HepG2 (cell line): Measurements from ENCODE around the gene ADORA2B. TPM values are rescaled to one million over a fixed set of nuclear protein-coding genes. Genes with fewer than 3 reads are reported as not detected.

Source experiments
- BHLHE40 ChIP-seq: IDR thresholded peaks from 2 replicates; pipeline ENCODE4 v1.6.1; 2011; ENCODE audit warnings: low read length, improper control_type of control experiment
- BRD4 ChIP-seq: sonication (generic); formaldehyde crosslinking; IDR thresholded peaks from 2 replicates; pipeline ENCODE4 v1.4.0; 2020; ENCODE audit warnings: missing genetic modification reagents
- CENPX ChIP-seq: sonication (generic); formaldehyde crosslinking; IDR thresholded peaks from 2 replicates; pipeline ENCODE4 v1.9.0; 2021; ENCODE audit warnings: mild to moderate bottlenecking, missing genetic modification reagents, moderate library complexity
- ELF4 ChIP-seq: sonication (generic); formaldehyde crosslinking; IDR thresholded peaks from 2 replicates; pipeline ENCODE4 v1.5.0; 2020; ENCODE audit warnings: missing genetic modification reagents, mild to moderate bottlenecking, moderate library complexity, borderline replicate concordance
- KDM1A ChIP-seq: IDR thresholded peaks from 2 replicates; pipeline ENCODE4 v1.6.1; 2016; ENCODE audit warnings: missing compliant biosample characterization
- KLF12 ChIP-seq: sonication (generic); formaldehyde crosslinking; IDR thresholded peaks from 2 replicates; pipeline ENCODE4 v1.4.0; 2020; ENCODE audit warnings: missing genetic modification reagents, borderline replicate concordance
- KLF6 ChIP-seq: IDR thresholded peaks from 2 replicates; pipeline ENCODE4 v1.8.0; 2016; ENCODE audit warnings: missing biosample characterization, missing genetic modification reagents
- MED13 ChIP-seq: sonication (generic); formaldehyde crosslinking; IDR thresholded peaks from 2 replicates; pipeline ENCODE4 v1.5.0; 2020; ENCODE audit warnings: missing genetic modification reagents
- MTF1 ChIP-seq: sonication (generic); formaldehyde crosslinking; IDR thresholded peaks from 2 replicates; pipeline ENCODE4 v1.5.0; 2020; ENCODE audit warnings: missing genetic modification reagents
- NAIF1 ChIP-seq: sonication (generic); formaldehyde crosslinking; IDR thresholded peaks from 2 replicates; pipeline ENCODE4 v1.5.0; 2020; ENCODE audit warnings: mild to moderate bottlenecking, missing genetic modification reagents, borderline replicate concordance
- NFE2 ChIP-seq: sonication (generic); formaldehyde crosslinking; IDR thresholded peaks from 2 replicates; pipeline ENCODE4 v1.4.0; 2020; ENCODE audit warnings: missing genetic modification reagents
- PAF1 ChIP-seq: IDR thresholded peaks from 2 replicates; pipeline ENCODE4 v1.6.1; 2016; ENCODE audit warnings: missing genetic modification reagents, missing compliant biosample characterization
- RAD51 ChIP-seq: fragments of 450-650 bp; IDR thresholded peaks from 2 replicates; pipeline ENCODE4 v1.6.1; 2016; ENCODE audit warnings: borderline replicate concordance
- SRF ChIP-seq: IDR thresholded peaks from 2 replicates; pipeline ENCODE4 v1.6.1; 2011; ENCODE audit warnings: mild to moderate bottlenecking, low read depth, low read length, moderate library complexity
- ZBTB3 ChIP-seq: sonication (generic); formaldehyde crosslinking; IDR thresholded peaks from 2 replicates; pipeline ENCODE4 v1.4.0; 2020; ENCODE audit warnings: low read depth, mild to moderate bottlenecking, moderate library complexity, missing genetic modification reagents, borderline replicate concordance
- ZNF34 ChIP-seq: sonication (generic); formaldehyde crosslinking; IDR thresholded peaks from 2 replicates; pipeline ENCODE4 v1.4.0; 2020; ENCODE audit warnings: mild to moderate bottlenecking, missing genetic modification reagents, borderline replicate concordance
- ZNF382 ChIP-seq: sonication (generic); formaldehyde crosslinking; IDR thresholded peaks from 2 replicates; pipeline ENCODE4 v1.5.0; 2020; ENCODE audit warnings: missing genetic modification reagents, mild to moderate bottlenecking, borderline replicate concordance
- ZNF607 ChIP-seq: sonication (generic); formaldehyde crosslinking; IDR thresholded peaks from 2 replicates; pipeline ENCODE4 v1.5.1; 2020; ENCODE audit warnings: missing genetic modification reagents, mild to moderate bottlenecking, borderline replicate concordance
- ZNF761 ChIP-seq: sonication (generic); formaldehyde crosslinking; conservative IDR thresholded peaks from 2 replicates; pipeline ENCODE4 v1.4.0; 2020; ENCODE audit warnings: mild to moderate bottlenecking, missing genetic modification reagents
- ZNF773 ChIP-seq: sonication (generic); formaldehyde crosslinking; IDR thresholded peaks from 2 replicates; pipeline ENCODE4 v1.4.0; 2020; ENCODE audit warnings: missing genetic modification reagents, borderline replicate concordance
- ZNF775 ChIP-seq: sonication (generic); formaldehyde crosslinking; IDR thresholded peaks from 2 replicates; pipeline ENCODE4 v1.4.0; 2020; ENCODE audit warnings: missing genetic modification reagents, mild to moderate bottlenecking, moderate library complexity, borderline replicate concordance
- polyA plus RNA-seq, 8 experiments: library from polyadenylated mRNA; depleted of rRNA in 3 of 8; stranded (reverse) in 7 of 8; unstranded in 1 of 8; fragments of >200 nt; fragmentation: Illumina TruSeq in 4 of 8; extraction: Trizol in 4 of 8; gene quantifications; 2 replicates each; pipeline versions ENCODE4 v1.2.1 to v1.2.3, GENCODE V29; 2011 to 2016; ENCODE audit warnings: low read depth in 4 of 8, missing spikeins in 1 of 8, mixed read lengths in 1 of 8; ENCODE audit not compliant: insufficient read depth in 1 of 8
- total RNA-seq, 5 experiments: library from RNA; depleted of rRNA; stranded (reverse); fragments of >200 nt; fragmentation: Illumina TruSeq; extraction: Trizol; gene quantifications; 2 replicates each; pipeline ENCODE4 v1.2.3, GENCODE V29; 2016; ENCODE audit warnings: low read depth in 1 of 5
- TF ChIP-seq, protein P1 (sequence below): sonication (generic); formaldehyde crosslinking; conservative IDR thresholded peaks from 2 replicates; pipeline ENCODE4 v1.8.1; 2023; ENCODE audit warnings: missing genetic modification reagents
- TF ChIP-seq, protein P2 (sequence below): fragments of 450-650 bp; IDR thresholded peaks from 2 replicates; pipeline ENCODE4 v1.6.1; 2017
- TF ChIP-seq, protein P3 (sequence below): sonication (generic); formaldehyde crosslinking; IDR thresholded peaks from 2 replicates; pipeline ENCODE4 v1.9.0; 2022; ENCODE audit warnings: missing genetic modification reagents, mild to moderate bottlenecking, borderline replicate concordance
- TF ChIP-seq, protein P4 (sequence below): sonication (generic); formaldehyde crosslinking; IDR thresholded peaks from 2 replicates; pipeline ENCODE4 v1.5.1; 2020; ENCODE audit warnings: mild to moderate bottlenecking, missing genetic modification reagents, moderate library complexity

Gene ADORA2B
- total and polyA plus RNA-seq, 2 of the 13 experiments (the other 11 are each of a cell fraction or from before 2014, with no cell fraction given) = 10.4 to 20.0 TPM

- TF ChIP-seq ZNF607 (CRISPR knock-in tag) (no peak), BHLHE40 (no peak), BRD4 (no peak), ZNF773 (CRISPR knock-in tag) (no peak), NAIF1 (CRISPR knock-in tag) (no peak), MED13 (CRISPR knock-in tag) (no peak), PAF1 (CRISPR knock-in tag) (no peak), RAD51 (no peak), NFE2 (no peak), MTF1 (CRISPR knock-in tag) (no peak), ZBTB3 (CRISPR knock-in tag) (no peak), ELF4 (no peak), ZNF775 (CRISPR knock-in tag) (no peak), KLF12 (CRISPR knock-in tag) (0 out of 2 replicates have a peak, but pooled peaks have one; percentile 7), KLF6 (CRISPR knock-in tag) (no peak), CENPX (no peak), KDM1A (CRISPR knock-in tag) (no peak), ZNF382 (CRISPR knock-in tag) (no peak), ZNF761 (no peak), ZNF34 (CRISPR knock-in tag) (no peak), SRF (no peak)
- TF ChIP-seq, protein P1, sequence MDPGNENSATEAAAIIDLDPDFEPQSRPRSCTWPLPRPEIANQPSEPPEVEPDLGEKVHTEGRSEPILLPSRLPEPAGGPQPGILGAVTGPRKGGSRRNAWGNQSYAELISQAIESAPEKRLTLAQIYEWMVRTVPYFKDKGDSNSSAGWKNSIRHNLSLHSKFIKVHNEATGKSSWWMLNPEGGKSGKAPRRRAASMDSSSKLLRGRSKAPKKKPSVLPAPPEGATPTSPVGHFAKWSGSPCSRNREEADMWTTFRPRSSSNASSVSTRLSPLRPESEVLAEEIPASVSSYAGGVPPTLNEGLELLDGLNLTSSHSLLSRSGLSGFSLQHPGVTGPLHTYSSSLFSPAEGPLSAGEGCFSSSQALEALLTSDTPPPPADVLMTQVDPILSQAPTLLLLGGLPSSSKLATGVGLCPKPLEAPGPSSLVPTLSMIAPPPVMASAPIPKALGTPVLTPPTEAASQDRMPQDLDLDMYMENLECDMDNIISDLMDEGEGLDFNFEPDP (CRISPR knock-in tag) = no peak
- TF ChIP-seq, protein P2, sequence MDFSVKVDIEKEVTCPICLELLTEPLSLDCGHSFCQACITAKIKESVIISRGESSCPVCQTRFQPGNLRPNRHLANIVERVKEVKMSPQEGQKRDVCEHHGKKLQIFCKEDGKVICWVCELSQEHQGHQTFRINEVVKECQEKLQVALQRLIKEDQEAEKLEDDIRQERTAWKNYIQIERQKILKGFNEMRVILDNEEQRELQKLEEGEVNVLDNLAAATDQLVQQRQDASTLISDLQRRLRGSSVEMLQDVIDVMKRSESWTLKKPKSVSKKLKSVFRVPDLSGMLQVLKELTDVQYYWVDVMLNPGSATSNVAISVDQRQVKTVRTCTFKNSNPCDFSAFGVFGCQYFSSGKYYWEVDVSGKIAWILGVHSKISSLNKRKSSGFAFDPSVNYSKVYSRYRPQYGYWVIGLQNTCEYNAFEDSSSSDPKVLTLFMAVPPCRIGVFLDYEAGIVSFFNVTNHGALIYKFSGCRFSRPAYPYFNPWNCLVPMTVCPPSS = no peak
- TF ChIP-seq, protein P3, sequence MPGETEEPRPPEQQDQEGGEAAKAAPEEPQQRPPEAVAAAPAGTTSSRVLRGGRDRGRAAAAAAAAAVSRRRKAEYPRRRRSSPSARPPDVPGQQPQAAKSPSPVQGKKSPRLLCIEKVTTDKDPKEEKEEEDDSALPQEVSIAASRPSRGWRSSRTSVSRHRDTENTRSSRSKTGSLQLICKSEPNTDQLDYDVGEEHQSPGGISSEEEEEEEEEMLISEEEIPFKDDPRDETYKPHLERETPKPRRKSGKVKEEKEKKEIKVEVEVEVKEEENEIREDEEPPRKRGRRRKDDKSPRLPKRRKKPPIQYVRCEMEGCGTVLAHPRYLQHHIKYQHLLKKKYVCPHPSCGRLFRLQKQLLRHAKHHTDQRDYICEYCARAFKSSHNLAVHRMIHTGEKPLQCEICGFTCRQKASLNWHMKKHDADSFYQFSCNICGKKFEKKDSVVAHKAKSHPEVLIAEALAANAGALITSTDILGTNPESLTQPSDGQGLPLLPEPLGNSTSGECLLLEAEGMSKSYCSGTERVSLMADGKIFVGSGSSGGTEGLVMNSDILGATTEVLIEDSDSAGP = 0 out of 2 replicates have a peak, but pooled peaks have one; percentile 25
- TF ChIP-seq, protein P4, sequence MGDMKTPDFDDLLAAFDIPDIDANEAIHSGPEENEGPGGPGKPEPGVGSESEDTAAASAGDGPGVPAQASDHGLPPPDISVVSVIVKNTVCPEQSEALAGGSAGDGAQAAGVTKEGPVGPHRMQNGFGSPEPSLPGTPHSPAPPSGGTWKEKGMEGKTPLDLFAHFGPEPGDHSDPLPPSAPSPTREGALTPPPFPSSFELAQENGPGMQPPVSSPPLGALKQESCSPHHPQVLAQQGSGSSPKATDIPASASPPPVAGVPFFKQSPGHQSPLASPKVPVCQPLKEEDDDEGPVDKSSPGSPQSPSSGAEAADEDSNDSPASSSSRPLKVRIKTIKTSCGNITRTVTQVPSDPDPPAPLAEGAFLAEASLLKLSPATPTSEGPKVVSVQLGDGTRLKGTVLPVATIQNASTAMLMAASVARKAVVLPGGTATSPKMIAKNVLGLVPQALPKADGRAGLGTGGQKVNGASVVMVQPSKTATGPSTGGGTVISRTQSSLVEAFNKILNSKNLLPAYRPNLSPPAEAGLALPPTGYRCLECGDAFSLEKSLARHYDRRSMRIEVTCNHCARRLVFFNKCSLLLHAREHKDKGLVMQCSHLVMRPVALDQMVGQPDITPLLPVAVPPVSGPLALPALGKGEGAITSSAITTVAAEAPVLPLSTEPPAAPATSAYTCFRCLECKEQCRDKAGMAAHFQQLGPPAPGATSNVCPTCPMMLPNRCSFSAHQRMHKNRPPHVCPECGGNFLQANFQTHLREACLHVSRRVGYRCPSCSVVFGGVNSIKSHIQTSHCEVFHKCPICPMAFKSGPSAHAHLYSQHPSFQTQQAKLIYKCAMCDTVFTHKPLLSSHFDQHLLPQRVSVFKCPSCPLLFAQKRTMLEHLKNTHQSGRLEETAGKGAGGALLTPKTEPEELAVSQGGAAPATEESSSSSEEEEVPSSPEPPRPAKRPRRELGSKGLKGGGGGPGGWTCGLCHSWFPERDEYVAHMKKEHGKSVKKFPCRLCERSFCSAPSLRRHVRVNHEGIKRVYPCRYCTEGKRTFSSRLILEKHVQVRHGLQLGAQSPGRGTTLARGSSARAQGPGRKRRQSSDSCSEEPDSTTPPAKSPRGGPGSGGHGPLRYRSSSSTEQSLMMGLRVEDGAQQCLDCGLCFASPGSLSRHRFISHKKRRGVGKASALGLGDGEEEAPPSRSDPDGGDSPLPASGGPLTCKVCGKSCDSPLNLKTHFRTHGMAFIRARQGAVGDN (CRISPR knock-in tag) = peak; percentile 87
These were observed 21.9 kb downstream of the ADORA2B start (continued) for GRCh38 chr17:15966879-15967248.
